ENCODE measurements around the gene ENKUR.

The ENKUR gene

GRCh38 chr10:24938525-24938924 lies 77.4 kb downstream of the ENKUR start:
- no peak for DNase-seq

GRCh38 chr10:24938076-24938475 lies 77.9 kb downstream of the ENKUR start:
- no peak for DNase-seq

- DNase-seq: no peak
These were observed 80.3 kb downstream of the ENKUR start for GRCh38 chr10:24935504-24936292.

All from NCI-H774 (cell line).